H9 (cell line): Measurements from ENCODE around the gene CCNT2. TPM values are rescaled to one million over a fixed set of nuclear protein-coding genes. Genes with fewer than 3 reads are reported as not detected.

Experiments
- DNase-seq: peaks from one replicate; pipeline ENCODE4 v3.0.0-alpha.2; 2017
- H2AFZ ChIP-seq: one replicate; pipeline ENCODE4 v1.6.1; 2013; ENCODE audit warnings: mild to moderate bottlenecking, low read length, control low read depth, moderate library complexity
- H2AK5ac ChIP-seq: 2 replicates; pipeline ENCODE4 v1.6.1; 2013; ENCODE audit warnings: low read length, control low read depth, mixed read lengths; ENCODE audit not compliant: insufficient read length
- H2BK120ac ChIP-seq: one replicate; pipeline ENCODE4 v1.6.1; 2013; ENCODE audit warnings: low read depth, mild to moderate bottlenecking, low read length, control low read depth, inconsistent platforms; ENCODE audit not compliant: poor library complexity, severe bottlenecking
- H2BK12ac ChIP-seq: 2 replicates; pipeline ENCODE4 v1.6.1; 2013; ENCODE audit warnings: low read length, control low read depth, mixed read lengths, low read depth; ENCODE audit not compliant: insufficient read length
- H2BK15ac ChIP-seq: 2 replicates; pipeline ENCODE4 v1.6.1; 2013; ENCODE audit warnings: low read depth, low read length, control low read depth
- H2BK20ac ChIP-seq: one replicate; pipeline ENCODE4 v1.6.1; 2013; ENCODE audit warnings: low read depth, mild to moderate bottlenecking, low read length, control low read depth, inconsistent platforms; ENCODE audit not compliant: poor library complexity, severe bottlenecking
- H2BK5ac ChIP-seq: 2 replicates; pipeline ENCODE4 v1.6.1; 2013; ENCODE audit warnings: low read length, control low read depth, mixed read lengths; ENCODE audit not compliant: insufficient read length
- H3K14ac ChIP-seq: 2 replicates; pipeline ENCODE4 v1.6.1; 2013; ENCODE audit warnings: low read length, control low read depth; ENCODE audit not compliant: insufficient read depth
- H3K18ac ChIP-seq: 2 replicates; pipeline ENCODE4 v1.6.1; 2013; ENCODE audit warnings: low read depth, mild to moderate bottlenecking, mixed read lengths, low read length, control low read depth; ENCODE audit not compliant: insufficient read length
- H3K23ac ChIP-seq: 2 replicates; pipeline ENCODE4 v1.6.1; 2013; ENCODE audit warnings: low read length, control low read depth, mixed read lengths, low read depth; ENCODE audit not compliant: insufficient read length
- H3K23me2 ChIP-seq: 2 replicates; pipeline ENCODE4 v1.6.1; 2013; ENCODE audit warnings: low read depth, mild to moderate bottlenecking, mixed read lengths, low read length, control low read depth; ENCODE audit not compliant: insufficient read length, poor library complexity, severe bottlenecking
- H3K27ac ChIP-seq: 2 replicates; pipeline ENCODE4 v1.5.1; 2013; ENCODE audit warnings: low read length, control low read depth, mixed read lengths, low read depth; ENCODE audit not compliant: insufficient read length
- H3K27me3 ChIP-seq: 2 replicates; pipeline ENCODE4 v1.6.1; 2013; ENCODE audit warnings: low read length, control low read depth, inconsistent platforms; ENCODE audit not compliant: insufficient read depth
- H3K4ac ChIP-seq: 2 replicates; pipeline ENCODE4 v1.6.1; 2013; ENCODE audit warnings: low read depth, mild to moderate bottlenecking, control low read depth, inconsistent platforms, low read length, moderate library complexity
- H3K4me1 ChIP-seq: 2 replicates; pipeline ENCODE4 v1.6.1; 2013; ENCODE audit warnings: low read length, control low read depth, inconsistent platforms; ENCODE audit not compliant: insufficient read depth
- H3K4me2 ChIP-seq: 2 replicates; pipeline ENCODE4 v1.6.1; 2013; ENCODE audit warnings: low read length, control low read depth, mixed read lengths; ENCODE audit not compliant: insufficient read length, insufficient read depth
- H3K56ac ChIP-seq: 2 replicates; pipeline ENCODE4 v1.6.1; 2013; ENCODE audit warnings: low read depth, mild to moderate bottlenecking, mixed read lengths, low read length, control low read depth; ENCODE audit not compliant: insufficient read length
- H3K79me1 ChIP-seq: 2 replicates; pipeline ENCODE4 v1.6.1; 2013; ENCODE audit warnings: low read depth, mild to moderate bottlenecking, moderate library complexity, low read length, control low read depth, inconsistent platforms; ENCODE audit not compliant: insufficient read depth, poor library complexity, severe bottlenecking
- H3K79me2 ChIP-seq: 2 replicates; pipeline ENCODE4 v1.6.1; 2013; ENCODE audit warnings: low read length, control low read depth, inconsistent platforms; ENCODE audit not compliant: insufficient read depth
- H3K9ac ChIP-seq: 2 replicates; pipeline ENCODE4 v1.6.1; 2013; ENCODE audit warnings: low read length, control low read depth, mixed read lengths; ENCODE audit not compliant: insufficient read length; ENCODE audit errors: extremely low read depth
- H3K9me3 ChIP-seq: one replicate; pipeline ENCODE4 v1.6.1; 2013; ENCODE audit warnings: low read depth, low read length, inconsistent platforms; ENCODE audit not compliant: control insufficient read depth
- H3T11ph ChIP-seq: one replicate; pipeline ENCODE4 v1.6.1; 2013; ENCODE audit warnings: mild to moderate bottlenecking, low read length, control low read depth, inconsistent platforms
- H4K20me1 ChIP-seq: one replicate; pipeline ENCODE4 v1.6.1; 2013; ENCODE audit not compliant: control insufficient read depth, insufficient read length, insufficient read depth
- H4K5ac ChIP-seq: 2 replicates; pipeline ENCODE4 v1.6.1; 2013; ENCODE audit warnings: low read depth, mild to moderate bottlenecking, mixed read lengths, low read length, control low read depth; ENCODE audit not compliant: insufficient read length
- H4K8ac ChIP-seq: replicated peaks from 2 replicates; pipeline ENCODE4 v1.6.1; 2013; ENCODE audit warnings: low read length, control low read depth, mixed read lengths, low read depth; ENCODE audit not compliant: insufficient read length
- H4K91ac ChIP-seq: 2 replicates; pipeline ENCODE4 v1.6.1; 2013; ENCODE audit warnings: low read depth, mild to moderate bottlenecking, moderate library complexity, mixed read lengths, low read length, control low read depth; ENCODE audit not compliant: insufficient read length
- H3K27ac Mint-ChIP-seq, 3 experiments: 2 replicates in 2 of 3; 3 replicates in 1 of 3; pipeline ENCODE4 v1.8.0; 2020 to 2021; ENCODE audit warnings: mixed read lengths in 3 of 3, mild to moderate bottlenecking in 1 of 3, moderate library complexity in 1 of 3
- H3K27me3 Mint-ChIP-seq: 2 replicates; pipeline ENCODE4 v1.8.0; 2021; ENCODE audit warnings: low read depth, mild to moderate bottlenecking, moderate library complexity, mixed read lengths
- H3K36me3 Mint-ChIP-seq, 3 experiments: 2 replicates in 2 of 3; 3 replicates in 1 of 3; pipeline ENCODE4 v1.8.0; 2020 to 2021; ENCODE audit warnings: low read depth in 3 of 3, mixed read lengths in 3 of 3; ENCODE audit not compliant: insufficient read depth in 1 of 3
- H3K4me1 Mint-ChIP-seq, 2 experiments: 2 replicates each; pipeline ENCODE4 v1.8.0; 2020; ENCODE audit warnings: mixed read lengths in 2 of 2
- H3K4me3 Mint-ChIP-seq, 2 experiments: 2 replicates in 1 of 2; 3 replicates in 1 of 2; pipeline ENCODE4 v1.8.0; 2020 to 2021; ENCODE audit warnings: mild to moderate bottlenecking in 2 of 2, mixed read lengths in 2 of 2, moderate library complexity in 1 of 2
- H3K9me3 Mint-ChIP-seq, 2 experiments: 2 replicates in 1 of 2; 3 replicates in 1 of 2; pipeline ENCODE4 v1.8.0; 2020; ENCODE audit warnings: mild to moderate bottlenecking in 2 of 2, mixed read lengths in 2 of 2, moderate library complexity in 1 of 2
- total RNA-seq: library from RNA; stranded (reverse); gene quantifications from 2 replicates; pipeline ENCODE4 v1.2.1, GENCODE V29; 2021
- TF ChIP-seq, protein P1 (sequence below): fragments of 200-600 bp; sonication (generic); conservative IDR thresholded peaks from 3 replicates; pipeline ENCODE4 v1.8.0; 2021; ENCODE audit warnings: antibody characterized with exemption, mild to moderate bottlenecking

Gene CCNT2
- total RNA-seq, 1 experiment from 2014 or later = 42.0 TPM

DNA sequence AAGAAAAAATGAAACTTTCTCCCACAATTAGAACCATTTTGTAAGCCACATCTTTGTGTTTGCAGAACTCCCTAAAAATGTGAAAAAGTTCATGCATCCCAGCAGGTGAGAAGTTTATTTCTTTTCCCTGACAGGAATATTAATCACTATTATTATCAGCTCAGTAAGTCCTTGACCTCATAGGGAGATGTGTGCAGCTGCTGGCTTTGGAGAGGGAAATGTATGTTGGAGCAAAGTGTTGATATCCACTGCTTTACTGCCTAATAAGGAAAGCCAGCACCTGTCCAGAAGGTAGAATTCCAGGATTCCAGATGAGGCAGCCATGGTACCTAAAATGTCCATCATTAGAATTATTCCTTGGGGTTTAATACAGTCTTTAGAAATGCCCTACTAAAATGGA is 35.8 kb upstream of the CCNT2 start:
- no peaks in the 10 kb centered on the region for H3K4me1 ChIP-seq
- H3K79me1 ChIP-seq = no peaks in the 10 kb centered on the region
- H3K9ac ChIP-seq = no peak overlapping the region
- H3K23ac ChIP-seq = no peak overlapping the region
- no peak overlapping the region for H3K4ac ChIP-seq
- Mint-ChIP-seq H3K4me3 (no peak overlapping the region), H3K4me1 (no peaks in the 10 kb centered on the region), H3K9me3 (no peaks in the 10 kb centered on the region; a peak in 1 of 5 replicates), H3K36me3 (no peaks in the 10 kb centered on the region; a peak in 2 of 7 replicates), H3K27ac (no peak overlapping the region), H3K27me3 (no peaks in the 10 kb centered on the region)
- no peak overlapping the region for H4K91ac ChIP-seq
- no peak overlapping the region for H3K18ac ChIP-seq
- H4K8ac ChIP-seq = no peak overlapping the region
- no peaks in the 10 kb centered on the region for H3K23me2 ChIP-seq
- no peaks in the 10 kb centered on the region for H3K9me3 ChIP-seq
- no peak overlapping the region for H2AFZ ChIP-seq
- H2BK15ac ChIP-seq = no peak overlapping the region
- H2BK120ac ChIP-seq = no peak overlapping the region
- no peaks in the 10 kb centered on the region for H3K79me2 ChIP-seq
- no peak for DNase-seq
- no peak overlapping the region for H2BK12ac ChIP-seq
- H3K14ac ChIP-seq = no peak overlapping the region
- no peak overlapping the region for H3T11ph ChIP-seq
- H3K27ac ChIP-seq = no peak overlapping the region
- no peaks in the 10 kb centered on the region for H3K27me3 ChIP-seq
- no peak overlapping the region for H2BK20ac ChIP-seq
- no peak overlapping the region for H2BK5ac ChIP-seq
- no peak overlapping the region for H3K4me2 ChIP-seq
- TF ChIP-seq, protein P1, sequence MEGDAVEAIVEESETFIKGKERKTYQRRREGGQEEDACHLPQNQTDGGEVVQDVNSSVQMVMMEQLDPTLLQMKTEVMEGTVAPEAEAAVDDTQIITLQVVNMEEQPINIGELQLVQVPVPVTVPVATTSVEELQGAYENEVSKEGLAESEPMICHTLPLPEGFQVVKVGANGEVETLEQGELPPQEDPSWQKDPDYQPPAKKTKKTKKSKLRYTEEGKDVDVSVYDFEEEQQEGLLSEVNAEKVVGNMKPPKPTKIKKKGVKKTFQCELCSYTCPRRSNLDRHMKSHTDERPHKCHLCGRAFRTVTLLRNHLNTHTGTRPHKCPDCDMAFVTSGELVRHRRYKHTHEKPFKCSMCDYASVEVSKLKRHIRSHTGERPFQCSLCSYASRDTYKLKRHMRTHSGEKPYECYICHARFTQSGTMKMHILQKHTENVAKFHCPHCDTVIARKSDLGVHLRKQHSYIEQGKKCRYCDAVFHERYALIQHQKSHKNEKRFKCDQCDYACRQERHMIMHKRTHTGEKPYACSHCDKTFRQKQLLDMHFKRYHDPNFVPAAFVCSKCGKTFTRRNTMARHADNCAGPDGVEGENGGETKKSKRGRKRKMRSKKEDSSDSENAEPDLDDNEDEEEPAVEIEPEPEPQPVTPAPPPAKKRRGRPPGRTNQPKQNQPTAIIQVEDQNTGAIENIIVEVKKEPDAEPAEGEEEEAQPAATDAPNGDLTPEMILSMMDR = no peak
- no peak overlapping the region for H3K56ac ChIP-seq
- no peak overlapping the region for H2AK5ac ChIP-seq
- H4K20me1 ChIP-seq = no peaks in the 10 kb centered on the region
- H4K5ac ChIP-seq = no peak overlapping the region
